Muscle layer of duodenum (tissue), 2 donors: Measurements from ENCODE around the gene CCT5.
"Not testable (repeated sequence)": the region's sequence is repeated elsewhere in the genome, so short reads cannot be mapped to it uniquely, and the experiment has no call there.

Experiments
- H3K27ac ChIP-seq: one replicate; pipeline ENCODE4 v1.7.0; 2013; ENCODE audit warnings: mild to moderate bottlenecking, low read length
- H3K27me3 ChIP-seq: one replicate; pipeline ENCODE4 v1.7.0; 2013; ENCODE audit warnings: low read depth, mild to moderate bottlenecking, control low read depth, low read length
- H3K36me3 ChIP-seq, 2 donors: one replicate each; pipeline ENCODE4 v1.7.0; 2013; ENCODE audit warnings: low read length in 2 of 2, control low read depth in 1 of 2, mild to moderate bottlenecking in 1 of 2; ENCODE audit not compliant: insufficient read depth in 2 of 2, control insufficient read depth in 1 of 2
- H3K4me1 ChIP-seq, 2 donors: one replicate each; pipeline ENCODE4 v1.7.0; 2013; ENCODE audit warnings: low read length in 2 of 2, mild to moderate bottlenecking in 2 of 2, control low read depth in 1 of 2, moderate library complexity in 1 of 2; ENCODE audit not compliant: insufficient read depth in 2 of 2, control insufficient read depth in 1 of 2
- H3K4me3 ChIP-seq, 2 donors: one replicate each; pipeline ENCODE4 v1.7.0; 2013; ENCODE audit warnings: low read length in 2 of 2, low read depth in 1 of 2, mild to moderate bottlenecking in 1 of 2
- H3K9me3 ChIP-seq, 2 donors: one replicate each; pipeline ENCODE4 v1.7.0; 2013; ENCODE audit warnings: low read length in 2 of 2, control low read depth in 1 of 2, mild to moderate bottlenecking in 1 of 2; ENCODE audit not compliant: control insufficient read depth in 1 of 2
- donor health status: healthy.

CCT5 gene

GRCh38 chr5:10304932-10305331 is 54.9 kb downstream of the CCT5 start:
- Histone ChIP-seq H3K4me1 (peaks cover 0 to 13% of the 10 kb centered on the region in 2 donors), H3K9me3 (no peaks in the 10 kb centered on the region), H3K27ac (no peak overlapping the region), H3K36me3 (peaks cover 0 to 3% of the 10 kb centered on the region in 2 donors), H3K4me3 (peak overlapping the region in 1 of 2 donors; percentile 0), H3K27me3 (no peaks in the 10 kb centered on the region)

GRCh38 chr5:10306114-10306513 is 56.0 kb downstream of the CCT5 start:
- Histone ChIP-seq H3K4me3 (peak overlapping the region; percentile 87 to 88), H3K27me3 (no peaks in the 10 kb centered on the region), H3K9me3 (no peaks in the 10 kb centered on the region), H3K36me3 (no peaks in the 10 kb centered on the region), H3K27ac (peak overlapping the region; percentile 56), H3K4me1 (peaks cover 0 to 13% of the 10 kb centered on the region in 2 donors)

GRCh38 chr5:10306806-10307205 is 56.7 kb downstream of the CCT5 start:
- Histone ChIP-seq H3K4me3 (peak overlapping the region; percentile 87 to 88), H3K27ac (peak overlapping the region; percentile 56), H3K27me3 (no peaks in the 10 kb centered on the region), H3K36me3 (no peaks in the 10 kb centered on the region), H3K4me1 (peaks cover 0 to 13% of the 10 kb centered on the region in 2 donors), H3K9me3 (no peaks in the 10 kb centered on the region)

- Histone ChIP-seq H3K27me3 (no peaks in the 10 kb centered on the region), H3K4me1 (peaks cover 0 to 13% of the 10 kb centered on the region in 2 donors), H3K4me3 (peak within 1 kb of the TSS; percentile 87 to 88), H3K27ac (peak within 1 kb of the TSS; percentile 56), H3K36me3 (no peaks in the 10 kb centered on the region), H3K9me3 (no peaks in the 10 kb centered on the region)
Measured at GRCh38 chr5:10307206-10308148, 57.4 kb downstream of the CCT5 start, which contains the start of gene CMBL. Gene CMBL (minus strand): TSS chr5:10307902. CDS start chr5:10290762, 17,140 bp downstream.

- H3K4me1 ChIP-seq, result peaks cover 0 to 13% of the 10 kb centered on the region in 2 donors
- H3K36me3 ChIP-seq, result no peaks in the 10 kb centered on the region
- no peaks in the 10 kb centered on the region for H3K9me3 ChIP-seq
- no peak overlapping the region for H3K27ac ChIP-seq
- no peaks in the 10 kb centered on the region for H3K27me3 ChIP-seq
- no peak overlapping the region for H3K4me3 ChIP-seq
Measured at GRCh38 chr5:10308844-10309243, 58.8 kb downstream of the CCT5 start.

- Histone ChIP-seq H3K4me1 (peaks cover 0 to 13% of the 10 kb centered on the region in 2 donors), H3K4me3 (no peak overlapping the region), H3K27ac (peak overlapping the region; percentile 49), H3K9me3 (no peaks in the 10 kb centered on the region), H3K27me3 (no peaks in the 10 kb centered on the region), H3K36me3 (no peaks in the 10 kb centered on the region)
Measured at GRCh38 chr5:10310066-10310779, 60.1 kb downstream of the CCT5 start.

- H3K27me3 ChIP-seq, H3K4me3 ChIP-seq, H3K27ac ChIP-seq, H3K9me3 ChIP-seq, H3K36me3 ChIP-seq: not testable (repeated sequence)
- H3K4me1 ChIP-seq, result peaks cover 0 to 13% of the 10 kb centered on the region in 2 donors
Measured at GRCh38 chr5:10310835-10311570, 60.9 kb downstream of the CCT5 start.

GRCh38 chr5:10311595-10312425 is 61.7 kb downstream of the CCT5 start:
- no peak overlapping the region for H3K4me3 ChIP-seq
- no peaks in the 10 kb centered on the region for H3K27me3 ChIP-seq
- peaks cover 0 to 5% of the 10 kb centered on the region in 2 donors for H3K4me1 ChIP-seq
- no peaks in the 10 kb centered on the region for H3K36me3 ChIP-seq
- H3K9me3 ChIP-seq, result no peaks in the 10 kb centered on the region
- H3K27ac ChIP-seq, result no peak overlapping the region

- H3K27me3 ChIP-seq, result no peaks in the 10 kb centered on the region
- no peaks in the 10 kb centered on the region for H3K36me3 ChIP-seq
- no peak overlapping the region for H3K4me3 ChIP-seq
- H3K4me1 ChIP-seq, result no peaks in the 10 kb centered on the region
- H3K9me3 ChIP-seq, result no peaks in the 10 kb centered on the region
- H3K27ac ChIP-seq, result no peak overlapping the region
Measured at GRCh38 chr5:10315201-10315600, 65.1 kb downstream of the CCT5 start.
